T-helper 1 cell (primary cell): Measurements from ENCODE around the gene KCTD13.
"Not testable (repeated sequence)": the region's sequence is repeated elsewhere in the genome, so short reads cannot be mapped to it uniquely, and the experiment has no call there.

ENCODE experiments used
- DNase-seq, 5 donors: peaks; one replicate each; pipeline ENCODE4 v3.0.0-alpha.2; 2012 to 2020

KCTD13 gene

DNA sequence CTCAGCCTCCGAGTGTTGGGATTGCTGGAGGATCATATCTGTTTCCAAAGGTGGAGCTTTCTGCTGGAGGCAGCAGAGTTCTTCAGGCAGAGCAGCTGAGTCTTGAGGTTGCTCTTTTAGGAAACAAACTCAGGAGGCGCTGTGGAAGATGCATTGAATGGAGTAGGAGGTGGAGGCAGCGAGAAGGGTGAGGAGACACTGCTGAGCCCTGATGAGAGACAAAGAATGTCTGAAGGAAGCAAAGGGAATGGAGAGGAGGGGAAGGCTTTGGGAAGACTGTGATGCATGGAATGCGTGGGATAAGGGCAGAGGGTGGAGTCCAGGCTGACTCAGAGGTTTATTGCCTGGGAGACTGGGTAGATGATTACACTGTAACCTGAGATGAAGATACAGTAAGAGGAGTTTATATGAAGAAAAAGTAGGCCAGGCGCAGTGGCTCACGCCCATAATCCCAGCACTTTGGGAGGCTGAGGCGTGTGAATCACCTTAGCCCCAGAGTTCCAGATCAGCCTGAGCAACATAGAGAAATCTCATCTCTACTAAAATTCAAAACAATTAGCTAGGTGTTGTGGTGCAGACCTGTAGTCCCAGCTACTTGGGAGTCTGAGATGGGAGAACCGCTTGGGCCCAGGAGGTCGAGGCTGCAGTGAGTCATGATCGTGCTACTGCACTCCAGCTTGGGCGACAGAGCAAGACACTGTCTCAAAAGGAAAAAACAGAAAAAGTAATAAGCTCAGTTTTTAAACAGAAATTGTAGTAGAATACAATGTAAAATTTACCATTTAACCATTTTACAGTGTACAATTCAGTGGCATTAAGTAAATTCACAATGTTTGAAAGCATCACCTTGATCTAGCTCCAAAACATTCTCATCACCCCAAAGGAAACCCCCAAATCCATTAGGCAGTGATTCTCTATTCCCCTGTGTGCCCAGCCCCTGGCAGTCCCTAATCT lies 18.1 kb upstream of the KCTD13 start:
- no peak for DNase-seq

DNA sequence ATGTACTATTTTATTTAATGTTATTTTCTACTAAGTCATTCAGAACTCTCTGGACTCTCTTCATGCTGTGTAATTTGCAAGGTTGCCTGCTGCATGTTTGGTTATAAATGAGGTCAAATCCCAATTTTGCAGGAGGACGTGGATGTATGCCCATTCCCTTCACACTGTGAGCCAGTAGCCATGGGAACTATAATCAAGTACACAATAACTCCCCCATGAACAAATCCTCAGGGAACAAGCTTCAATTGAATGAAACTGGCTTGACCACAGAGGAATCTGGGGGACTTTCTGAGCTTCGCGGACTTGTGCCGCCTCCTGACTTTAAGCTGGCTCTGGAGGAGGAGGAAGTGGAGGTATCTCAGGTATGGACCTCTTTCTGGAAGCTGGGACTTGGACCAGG lies 14.6 kb upstream of the KCTD13 start:
- DNase-seq, result no peak

DNA sequence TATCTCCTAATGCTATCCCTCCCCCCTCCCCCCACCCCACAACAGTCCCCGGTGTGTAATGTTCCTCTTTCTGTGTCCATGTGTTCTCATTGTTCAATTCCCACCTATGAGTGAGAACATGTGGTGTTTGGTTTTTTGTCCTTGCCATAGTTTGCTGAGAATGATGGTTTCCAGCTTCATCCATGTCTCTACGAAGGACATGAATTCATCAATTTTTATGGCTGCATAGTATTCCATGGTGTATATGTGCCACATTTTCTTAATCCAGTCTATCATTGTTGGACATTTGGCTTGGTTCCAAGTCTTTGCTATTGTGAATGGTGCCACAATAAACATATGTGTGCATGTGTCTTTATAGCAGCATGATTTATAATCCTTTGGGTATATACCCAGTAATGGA lies 5.7 kb upstream of the KCTD13 start:
- not testable (repeated sequence) for DNase-seq

DNA sequence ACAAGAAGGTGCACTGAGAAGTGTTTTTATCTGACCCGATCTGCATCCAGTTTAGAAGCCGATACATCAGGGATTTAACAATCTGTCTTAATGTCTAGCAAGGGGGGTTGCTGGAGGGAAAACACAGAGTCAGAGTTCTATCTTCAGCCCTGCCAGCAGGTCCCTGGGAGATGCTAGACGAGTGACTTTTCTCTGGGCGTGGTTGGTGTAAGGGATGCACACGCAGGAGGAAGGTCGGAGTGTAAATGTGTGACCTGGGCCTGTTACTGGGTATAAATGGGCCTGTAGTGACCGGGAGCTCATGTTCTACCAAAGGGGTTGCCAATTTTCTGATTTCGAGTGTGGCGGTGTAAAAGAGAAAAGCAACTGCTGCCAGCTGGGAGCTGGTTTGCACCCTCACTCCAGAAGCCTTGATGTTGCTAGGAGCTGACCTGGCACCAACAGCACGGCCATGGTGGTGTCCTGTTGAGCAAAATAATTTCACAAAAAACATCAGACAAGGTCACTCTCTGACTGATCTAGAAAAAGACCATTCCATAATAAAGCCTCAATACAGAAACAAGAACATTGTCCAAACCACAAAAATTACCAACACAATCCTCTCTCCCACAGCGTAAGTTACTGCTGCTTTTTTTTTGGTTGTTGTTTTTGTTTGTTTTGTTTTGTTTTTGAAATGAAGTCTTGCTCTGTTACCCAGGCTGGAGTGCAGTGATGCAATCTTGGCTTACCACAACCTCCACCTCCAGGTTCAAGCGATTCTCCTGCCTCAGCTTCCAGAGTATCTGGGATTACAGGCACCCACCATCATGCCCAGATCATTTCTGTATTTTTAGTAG lies 1.3 kb upstream of the KCTD13 start:
- DNase-seq, result no peak

DNA sequence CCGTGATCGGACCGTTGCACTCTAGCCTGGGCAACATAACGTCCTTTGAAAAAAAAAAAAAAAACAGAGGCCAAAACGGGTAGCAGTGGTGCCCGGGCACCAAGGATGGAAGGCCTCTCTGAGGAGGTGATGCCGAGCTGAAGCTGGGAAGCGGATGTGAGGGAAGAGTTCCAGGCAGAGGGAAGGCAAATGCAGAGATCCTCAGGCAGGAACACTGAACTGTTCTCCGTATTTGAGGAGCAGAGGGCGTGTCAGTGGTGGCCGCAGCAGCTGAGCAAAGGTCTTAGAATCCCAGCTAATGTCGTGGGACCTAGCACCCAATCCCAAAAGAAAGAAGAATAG lies 656 bp upstream of the KCTD13 start:
- no peak for DNase-seq

DNA sequence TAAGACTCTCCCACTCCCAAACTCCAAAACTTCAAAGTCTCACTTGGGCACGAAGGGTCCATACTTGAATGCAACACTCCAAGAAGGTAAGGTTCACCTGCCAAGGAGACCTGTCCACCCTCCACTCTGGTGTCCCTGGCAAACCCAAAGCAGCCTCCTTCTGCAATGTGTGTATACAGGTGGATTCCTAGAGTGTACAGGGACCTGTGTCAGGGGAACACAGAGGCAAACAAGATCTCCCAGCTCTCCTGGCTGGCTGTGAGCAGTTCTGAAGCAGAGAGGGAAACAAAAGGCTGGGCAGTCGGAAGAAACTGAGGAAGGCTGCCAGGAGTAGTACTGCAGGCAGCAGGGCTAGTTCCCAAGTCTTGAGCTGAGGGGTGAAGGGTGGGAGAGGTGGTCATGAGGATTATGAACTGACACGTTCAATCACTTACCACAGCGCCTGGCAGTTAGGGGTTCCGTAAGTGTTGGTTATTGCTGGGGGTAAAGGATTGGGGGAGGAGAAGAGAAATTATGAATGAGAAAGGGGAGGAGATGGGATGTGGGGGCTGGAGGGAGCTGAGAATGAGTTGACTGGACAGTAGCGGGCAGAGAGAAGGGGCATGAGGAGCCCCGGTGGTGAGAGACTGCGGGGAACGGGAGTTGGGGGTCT lies 795 bp downstream of the KCTD13 start:
- no peak for DNase-seq

DNA sequence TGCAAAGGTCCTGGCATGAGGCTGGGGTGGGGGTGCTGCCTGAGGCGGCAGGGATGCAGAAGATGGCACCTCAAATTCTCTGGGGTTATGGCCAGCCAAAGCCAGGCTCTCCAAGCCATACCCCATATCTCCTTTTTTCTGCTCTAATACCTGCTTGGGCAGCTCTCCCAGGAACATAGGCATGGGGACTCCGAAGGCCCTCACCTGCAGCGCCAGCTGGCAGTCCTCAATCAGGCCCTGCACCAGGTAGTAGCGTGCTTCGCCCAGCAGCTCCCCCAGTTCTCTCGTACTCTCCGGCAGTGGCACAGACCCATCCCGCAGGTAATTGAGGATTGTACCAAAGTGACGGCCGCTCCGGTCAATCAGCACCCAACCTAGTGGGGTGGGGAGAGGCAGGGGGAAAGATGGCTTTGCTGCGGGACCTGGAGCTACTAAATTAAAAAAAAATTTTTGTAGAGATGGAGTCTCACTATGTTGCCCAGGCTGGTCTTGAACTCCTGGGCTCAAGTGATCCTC lies 3.0 kb downstream of the KCTD13 start:
- no peak for DNase-seq

DNA sequence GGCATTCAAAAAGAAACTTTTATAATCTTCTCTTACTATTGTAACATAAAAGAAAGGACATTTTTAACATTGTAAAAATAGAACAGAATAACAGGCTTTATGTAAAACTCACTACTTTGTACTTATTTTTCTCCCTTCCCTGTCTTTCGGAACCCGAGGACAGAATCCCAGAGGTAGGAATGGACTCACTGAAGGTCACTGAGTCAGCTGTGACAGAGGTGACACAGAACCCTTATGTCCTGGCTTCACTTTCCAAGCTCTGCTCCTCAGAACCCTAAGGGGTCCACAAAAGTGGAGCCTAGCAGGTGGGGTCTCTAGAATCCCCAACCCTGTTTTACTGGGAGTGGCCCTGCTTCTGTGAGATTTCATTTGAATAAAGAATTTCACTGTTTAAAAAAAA lies 3.7 kb downstream of the KCTD13 start:
- DNase-seq, result no peak

DNA sequence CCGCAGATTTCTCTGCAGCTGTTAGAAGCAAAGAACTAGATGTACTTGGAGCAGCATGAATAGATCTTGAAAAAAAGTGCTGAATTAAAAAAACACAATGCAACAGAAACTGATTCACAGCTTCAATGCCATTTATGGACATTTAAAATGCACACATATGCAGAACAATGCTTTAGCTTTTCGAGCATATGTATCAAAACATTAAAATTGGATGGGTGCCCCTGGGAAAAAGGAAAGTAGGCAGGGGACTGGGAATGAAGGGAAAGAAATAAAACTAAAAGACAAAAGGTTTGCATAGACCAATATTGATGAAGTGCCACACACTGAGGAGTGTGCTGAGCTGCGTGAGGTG lies 5.0 kb downstream of the KCTD13 start:
- no peak for DNase-seq

DNA sequence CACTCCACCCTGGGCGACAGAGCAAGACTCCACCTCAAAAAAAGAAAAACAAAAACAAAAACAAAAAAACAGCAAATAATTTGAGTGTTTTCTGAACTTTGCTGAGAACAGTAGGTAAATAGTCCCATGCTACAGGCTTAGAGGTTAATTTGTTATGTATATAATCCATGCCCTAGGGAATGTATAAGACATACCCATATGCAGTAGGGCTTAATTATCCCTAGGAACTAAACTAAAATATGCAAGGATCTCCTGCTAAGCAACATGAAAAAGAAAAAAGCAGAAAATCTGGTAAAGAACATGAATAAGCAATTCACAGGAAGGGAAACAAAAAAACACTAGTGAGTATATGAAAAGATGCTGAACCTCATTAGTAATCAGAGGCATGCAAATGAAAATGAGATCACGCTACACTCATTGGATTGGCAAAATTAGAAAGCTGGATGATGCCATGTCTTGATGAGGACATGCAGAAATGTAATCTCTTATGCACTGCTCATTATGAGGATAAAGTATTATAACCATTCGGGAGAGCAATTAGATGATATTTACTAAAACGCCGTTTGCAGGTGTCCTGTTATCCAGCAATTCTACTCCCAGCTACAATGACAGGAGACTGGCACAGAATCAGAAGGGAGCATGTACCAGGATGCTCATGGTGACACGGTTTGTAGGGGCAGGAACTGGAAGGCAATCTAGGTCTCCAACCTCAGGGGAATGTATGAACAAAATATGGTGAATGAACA lies 5.6 kb downstream of the KCTD13 start:
- DNase-seq, result no peak

DNA sequence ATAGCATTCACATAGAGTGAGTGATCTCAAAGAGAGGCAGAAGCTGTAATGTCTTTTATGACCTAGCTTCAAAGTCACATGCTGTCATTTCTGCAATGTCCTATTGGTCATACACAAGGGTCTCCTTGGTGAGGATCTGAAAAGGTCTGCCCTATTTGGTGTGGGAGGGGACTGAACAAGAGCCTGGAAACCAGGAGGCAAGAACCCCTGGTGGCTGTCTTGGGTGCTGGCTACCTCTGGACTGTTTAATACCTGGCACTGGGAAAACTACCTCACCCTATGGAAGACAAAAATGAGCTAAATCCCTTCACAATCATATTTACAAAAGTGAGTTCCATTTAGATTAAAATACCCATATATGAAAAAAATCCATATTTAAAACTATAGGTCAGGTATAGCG lies 9.0 kb downstream of the KCTD13 start:
- DNase-seq, result no peak

DNA sequence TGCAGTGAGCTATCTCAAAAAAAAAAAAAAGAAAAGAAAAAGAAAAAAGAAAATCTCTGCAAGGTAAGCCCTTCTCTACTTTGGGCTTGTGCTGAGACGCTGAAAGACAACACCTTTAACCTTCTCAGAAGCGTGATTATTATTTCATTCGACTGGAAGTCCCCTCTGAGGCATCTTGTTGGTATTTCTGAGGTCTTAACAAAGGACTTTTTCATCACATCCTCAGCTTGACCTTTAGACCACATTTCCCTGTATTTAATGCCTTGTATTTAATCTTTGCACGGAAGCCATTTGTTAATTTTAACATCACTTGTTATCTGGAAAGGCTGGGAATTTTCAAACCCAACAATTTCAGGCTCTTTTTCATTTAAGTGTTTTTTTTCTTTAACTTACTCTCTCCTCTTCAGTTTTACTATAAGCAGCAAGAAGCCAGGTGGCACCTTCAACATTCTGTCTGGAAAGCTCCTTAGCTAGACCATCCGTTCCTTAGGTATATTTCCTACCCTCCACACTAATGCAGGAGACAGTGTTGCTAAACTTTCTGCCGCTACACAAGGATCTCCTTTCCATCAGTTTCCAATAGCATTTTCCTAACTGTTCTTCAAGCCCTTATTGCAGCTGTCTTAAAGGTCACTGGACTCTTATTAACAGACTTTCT lies 10.3 kb downstream of the KCTD13 start:
- no peak for DNase-seq

DNA sequence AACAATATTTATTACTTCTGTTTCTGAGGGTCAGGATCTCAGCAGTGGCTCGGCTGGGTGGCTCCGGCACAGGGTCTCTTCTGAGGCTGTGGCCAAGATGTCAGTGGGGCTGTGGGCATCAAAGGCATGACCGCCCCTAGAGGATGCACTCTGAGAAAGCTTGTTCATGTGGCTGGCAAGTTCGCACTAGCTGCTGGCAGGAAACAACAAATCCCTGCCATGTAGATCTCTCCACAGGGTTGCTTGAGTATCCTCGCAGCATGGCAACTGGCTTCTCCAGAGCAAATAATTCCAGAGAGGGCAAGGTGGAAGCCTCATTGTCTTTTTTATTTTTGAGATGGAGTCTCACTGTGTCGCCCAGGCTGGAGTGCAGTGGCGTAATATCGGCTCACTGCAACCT lies 12.5 kb downstream of the KCTD13 start:
- DNase-seq, result no peak

DNA sequence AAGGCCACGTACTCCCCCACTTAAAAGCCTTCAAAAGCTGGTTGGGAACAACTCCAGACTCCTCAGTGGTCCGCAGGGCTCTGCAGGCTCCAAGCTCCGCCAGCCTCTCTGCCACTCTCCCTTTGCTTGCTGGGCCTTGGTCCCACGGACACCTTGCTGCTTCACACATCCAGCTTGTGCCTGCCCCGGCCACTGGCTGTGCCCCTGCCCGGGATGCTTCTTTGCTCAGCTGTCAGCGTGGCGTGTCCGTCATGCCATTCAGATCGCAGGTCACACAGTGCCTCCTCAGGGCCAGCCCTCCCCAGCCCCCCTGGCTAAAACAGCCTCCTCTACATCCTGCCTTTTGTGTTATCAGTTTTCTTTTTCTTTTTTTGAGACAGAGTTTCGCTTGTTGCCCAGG lies 13.9 kb downstream of the KCTD13 start:
- no peak for DNase-seq

DNA sequence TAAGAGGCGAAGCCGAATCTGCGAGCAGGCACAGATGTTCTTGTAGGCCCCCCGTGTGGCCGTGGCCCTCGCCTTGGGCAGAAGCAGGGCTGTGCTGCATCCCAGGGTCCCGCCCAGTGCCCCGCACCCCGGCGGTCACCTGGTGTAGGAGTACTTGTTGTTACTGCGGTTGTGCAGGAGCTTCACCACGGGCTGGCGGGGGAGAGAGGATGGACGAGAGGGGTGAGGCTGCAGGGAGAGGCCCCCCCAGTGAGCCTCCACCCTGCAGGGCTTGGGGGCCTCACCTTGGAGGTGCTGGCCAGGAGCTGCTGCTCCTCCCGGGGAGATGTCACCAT lies 14.4 kb downstream of the KCTD13 start:
- DNase-seq, result no peak

DNA sequence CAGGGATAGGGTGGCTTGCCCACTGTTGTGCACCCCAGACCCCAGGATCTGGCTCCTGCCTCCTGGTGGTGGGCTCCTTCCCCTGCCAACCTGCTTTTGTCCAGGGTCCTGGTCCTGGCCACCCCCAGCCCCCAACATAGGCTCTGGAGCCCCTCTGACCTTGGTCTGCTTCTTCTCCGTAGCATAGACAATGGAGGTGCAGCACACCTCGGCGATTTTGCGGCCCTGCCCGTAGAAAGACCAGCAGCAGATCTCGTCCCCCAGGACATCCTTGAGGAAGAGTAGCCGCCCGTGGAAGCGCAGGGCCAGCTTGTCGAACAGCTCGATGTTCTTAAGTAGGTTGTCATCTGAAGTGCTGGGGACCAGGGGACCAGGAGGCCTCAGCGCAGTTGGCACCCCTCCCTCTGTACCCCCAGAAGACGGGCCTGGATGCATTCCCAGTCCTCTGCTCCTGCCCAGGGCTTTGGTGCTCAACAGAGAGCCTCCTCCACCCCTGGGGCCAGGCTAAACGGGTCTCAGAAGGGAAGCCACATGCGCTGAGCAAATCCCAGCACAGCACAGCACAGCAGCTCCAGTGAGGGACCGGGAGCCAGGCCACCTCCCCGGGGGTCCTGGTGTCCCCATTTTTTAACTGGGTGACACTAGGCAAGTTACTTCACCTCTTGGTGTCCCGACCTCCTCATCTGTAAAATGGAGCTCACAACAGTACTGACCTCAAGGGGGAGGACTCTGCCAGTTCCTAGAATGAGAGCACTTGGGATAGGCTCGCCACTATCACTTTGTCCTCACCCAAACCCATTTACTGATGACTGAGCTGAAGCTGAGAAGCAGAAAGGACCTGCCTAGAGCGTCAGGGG lies 15.0 kb downstream of the KCTD13 start:
- DNase-seq, result no peak

DNA sequence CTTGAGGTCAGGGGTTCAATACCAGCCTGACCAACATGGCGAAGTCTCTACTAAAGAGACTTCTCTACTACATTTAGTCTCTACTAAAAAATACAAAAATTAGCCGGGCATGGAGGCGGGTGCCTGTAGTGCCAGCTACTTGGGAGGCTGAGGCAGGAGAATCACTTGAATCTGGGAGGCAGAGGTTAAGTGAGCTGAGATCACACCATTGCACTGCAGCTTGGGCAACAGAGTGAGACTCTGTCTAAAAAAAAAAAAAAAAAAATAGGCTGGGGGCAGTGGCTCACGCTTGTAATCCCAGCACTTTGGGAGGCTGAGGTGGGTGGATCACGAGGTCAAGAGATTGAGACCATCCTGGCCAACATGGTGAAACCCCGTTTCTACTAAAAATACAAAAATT lies 16.2 kb downstream of the KCTD13 start:
- not testable (repeated sequence) for DNase-seq

DNA sequence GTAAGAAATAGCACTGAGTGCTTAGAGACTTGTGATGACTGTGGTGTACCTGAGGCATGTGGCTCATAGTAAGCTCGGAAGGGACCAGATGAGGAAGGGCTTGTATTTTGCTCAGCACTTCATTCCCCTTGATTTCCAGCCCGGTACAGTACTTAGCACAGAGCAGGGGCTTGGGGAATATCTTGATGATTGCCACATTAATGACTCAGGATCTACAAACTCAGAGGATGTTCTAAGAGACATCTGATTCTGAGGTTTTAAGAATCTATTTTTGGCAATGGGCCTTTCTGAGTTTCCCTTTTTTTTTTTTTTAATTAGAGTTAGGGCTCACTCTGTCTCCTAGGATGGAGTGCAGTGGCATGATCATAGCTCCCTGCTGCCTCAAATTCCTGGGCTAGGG lies 16.6 kb downstream of the KCTD13 start:
- no peak for DNase-seq

DNA sequence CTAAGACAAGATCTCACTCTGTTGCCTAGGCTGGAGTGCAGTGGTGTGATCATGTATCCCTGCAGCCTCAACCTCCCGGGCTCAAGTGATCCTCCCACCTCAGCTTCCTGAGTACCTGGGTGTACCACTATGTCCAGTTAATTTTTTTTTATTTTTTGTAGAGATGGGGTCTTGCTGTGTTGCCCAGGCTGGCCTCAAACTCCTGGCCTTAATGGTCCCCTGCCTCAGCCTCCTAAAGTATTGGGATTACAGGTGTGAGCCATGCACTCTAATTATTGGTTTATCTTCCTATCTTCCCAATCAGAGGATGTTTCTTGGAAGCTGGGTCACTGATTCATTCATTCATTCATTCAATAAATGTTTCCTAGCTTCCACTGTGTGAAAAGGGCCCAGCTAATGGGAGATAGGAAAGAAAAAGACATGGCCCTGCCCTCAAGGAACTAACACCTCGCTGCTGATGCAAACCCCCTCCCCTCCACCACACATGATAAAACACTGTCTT lies 17.3 kb downstream of the KCTD13 start:
- no peak for DNase-seq

DNA sequence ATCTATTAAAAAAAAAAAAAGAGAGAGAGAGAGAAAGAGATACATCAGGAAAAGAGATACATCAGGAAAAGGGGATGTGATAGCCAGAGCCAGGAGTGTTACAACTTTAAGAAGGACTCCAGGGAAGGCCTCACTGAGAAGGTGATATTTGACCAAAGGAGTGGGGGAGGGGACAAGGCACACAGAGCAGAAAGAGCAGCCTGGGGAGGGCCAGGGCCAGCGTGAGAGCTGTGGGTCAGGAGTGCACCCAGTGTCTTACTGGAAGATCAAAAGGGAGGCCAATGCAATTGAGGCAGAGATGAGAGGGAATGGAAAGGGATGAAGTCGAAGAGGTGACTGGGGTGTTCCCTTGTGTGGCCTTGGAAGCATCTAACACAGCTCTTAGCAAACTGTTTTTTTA lies 18.1 kb downstream of the KCTD13 start:
- no peak for DNase-seq
